ENCODE data around the gene PCNX2.

DNA sequence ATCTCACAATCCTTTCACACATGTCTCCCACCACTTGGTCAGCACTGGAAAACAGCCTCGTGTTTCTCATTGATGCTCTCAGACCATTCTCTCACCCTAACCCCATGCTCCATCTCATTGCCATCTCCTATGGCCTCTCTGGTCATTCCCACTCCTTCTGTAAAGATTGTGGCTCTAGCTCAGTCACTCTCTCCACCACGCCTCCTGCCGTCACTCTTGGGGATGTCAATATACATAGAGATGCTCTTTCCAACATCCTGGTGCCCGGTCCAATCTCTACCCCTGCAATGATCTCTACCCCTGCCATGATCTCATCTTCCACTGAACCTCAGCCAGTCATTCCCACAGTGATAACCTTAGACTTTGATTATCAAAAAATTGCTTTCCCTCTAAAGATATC lies 255.0 kb downstream of the PCNX2 start:
- TF ChIP-seq, protein P1, sequence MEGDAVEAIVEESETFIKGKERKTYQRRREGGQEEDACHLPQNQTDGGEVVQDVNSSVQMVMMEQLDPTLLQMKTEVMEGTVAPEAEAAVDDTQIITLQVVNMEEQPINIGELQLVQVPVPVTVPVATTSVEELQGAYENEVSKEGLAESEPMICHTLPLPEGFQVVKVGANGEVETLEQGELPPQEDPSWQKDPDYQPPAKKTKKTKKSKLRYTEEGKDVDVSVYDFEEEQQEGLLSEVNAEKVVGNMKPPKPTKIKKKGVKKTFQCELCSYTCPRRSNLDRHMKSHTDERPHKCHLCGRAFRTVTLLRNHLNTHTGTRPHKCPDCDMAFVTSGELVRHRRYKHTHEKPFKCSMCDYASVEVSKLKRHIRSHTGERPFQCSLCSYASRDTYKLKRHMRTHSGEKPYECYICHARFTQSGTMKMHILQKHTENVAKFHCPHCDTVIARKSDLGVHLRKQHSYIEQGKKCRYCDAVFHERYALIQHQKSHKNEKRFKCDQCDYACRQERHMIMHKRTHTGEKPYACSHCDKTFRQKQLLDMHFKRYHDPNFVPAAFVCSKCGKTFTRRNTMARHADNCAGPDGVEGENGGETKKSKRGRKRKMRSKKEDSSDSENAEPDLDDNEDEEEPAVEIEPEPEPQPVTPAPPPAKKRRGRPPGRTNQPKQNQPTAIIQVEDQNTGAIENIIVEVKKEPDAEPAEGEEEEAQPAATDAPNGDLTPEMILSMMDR (IDR thresholded peaks at IDR 0.05; ENCODE audit: insufficient read depth, low read length, poor library complexity, severe bottlenecking) = no peak
- no peak for TF ChIP-seq EZH2phosphoT487 (conservative IDR thresholded peaks at IDR 0.05; ENCODE audit: low read length)
